ENCODE measurements around the gene CAGE1. TPM values are rescaled to one million over a fixed set of nuclear protein-coding genes. Genes with fewer than 3 reads are reported as not detected.

The CAGE1 gene
- 0.07 and 0.20 TPM in 2 replicates for total RNA-seq

- H3K36me3 Mint-ChIP-seq (ENCODE audit: low read depth): peaks cover 42% of the 10 kb centered on the region
- intact Hi-C loops (cut with micrococcal nuclease): loop anchor here (1.0 to 10.0 kb wide), 7 partner anchors 76 to 713 kb away; partner anchors contain the start of genes BLOC1S5, EEF1E1, SNRNP48 and SSR1
- no peaks in the 10 kb centered on the region for H3K27me3 Mint-ChIP-seq
- DNase-seq (peak; percentile 93), ATAC-seq (ENCODE audit: low read depth) (peak; percentile 87)
- H3K27ac Mint-ChIP-seq: peak within 1 kb of the TSS; percentile 100
- CTCF ChIA-PET: interaction anchor here (1.3 to 5.1 kb wide), 2 partner anchors 83 to 114 kb away, joined by 4 to 39 read pairs; no protein-coding TSS in a partner anchor
- peaks cover 34% of the 10 kb centered on the region for H3K4me1 Mint-ChIP-seq
- no peak for TF ChIP-seq CTCF (IDR thresholded peaks at IDR 0.05)
- POLR2A ChIA-PET: interaction anchor here (0.5 to 3.9 kb wide), 14 partner anchors 26 to 803 kb away, joined by 3 to 75 read pairs (median 4); partner anchors contain the start of genes BLOC1S5, EEF1E1, SNRNP48 and SSR1
- H3K4me3 Mint-ChIP-seq: peak within 1 kb of the TSS; percentile 96
- no peaks in the 10 kb centered on the region for H3K9me3 Mint-ChIP-seq
Observed at GRCh38 chr6:7389451-7390225, at the start of gene CAGE1, which contains the start of gene RIOK1. Gene CAGE1, minus strand, starts transcription at chr6:7389742. Its CDS starts 2,569 bp downstream, at chr6:7387173. Gene RIOK1, plus strand, starts transcription at chr6:7389808. Its CDS starts 195 bp downstream, at chr6:7390003.

GRCh38 chr6:7439228-7439627, 49.7 kb upstream of the CAGE1 start:
- intact Hi-C loops (cut with micrococcal nuclease): no loop called here
- no peak overlapping the region for H3K27ac Mint-ChIP-seq
- peaks cover 1% of the 10 kb centered on the region for H3K27me3 Mint-ChIP-seq
- H3K9me3 Mint-ChIP-seq: peaks cover 11% of the 10 kb centered on the region
- H3K4me1 Mint-ChIP-seq: peaks cover 13% of the 10 kb centered on the region
- no peak for DNase-seq
- peaks cover 2% of the 10 kb centered on the region for H3K36me3 Mint-ChIP-seq (ENCODE audit: low read depth)
- CTCF ChIA-PET: no interaction called here
- no peak overlapping the region for H3K4me3 Mint-ChIP-seq
- no peak for TF ChIP-seq CTCF (IDR thresholded peaks at IDR 0.05)
- POLR2A ChIA-PET: no interaction called here
- ATAC-seq (ENCODE audit: low read depth): peak; percentile 56

GRCh38 chr6:7438011-7438410, 48.5 kb upstream of the CAGE1 start:
- Mint-ChIP-seq H3K36me3 (ENCODE audit: low read depth) (peaks cover 2% of the 10 kb centered on the region), H3K27me3 (peaks cover 1% of the 10 kb centered on the region), H3K4me1 (peaks cover 13% of the 10 kb centered on the region), H3K4me3 (no peak overlapping the region), H3K27ac (no peak overlapping the region), H3K9me3 (peaks cover 11% of the 10 kb centered on the region)
- no peak for ATAC-seq (ENCODE audit: low read depth)
- POLR2A ChIA-PET: no interaction called here
- CTCF ChIA-PET: no interaction called here
- intact Hi-C loops (cut with micrococcal nuclease): no loop called here
- DNase-seq: no peak
- TF ChIP-seq CTCF (IDR thresholded peaks at IDR 0.05): no peak

- POLR2A ChIA-PET: interaction anchor here (0.6 kb wide), 1 partner anchor 846 kb away, joined by 3 read pairs; the partner anchor contains the start of gene LY86
- Mint-ChIP-seq H3K9me3 (peaks cover 8% of the 10 kb centered on the region), H3K4me1 (peaks cover 15% of the 10 kb centered on the region), H3K27ac (no peak overlapping the region), H3K4me3 (no peak overlapping the region), H3K27me3 (peaks cover 4% of the 10 kb centered on the region), H3K36me3 (ENCODE audit: low read depth) (peaks cover 2% of the 10 kb centered on the region)
- DNase-seq: no peak
- no peak for ATAC-seq (ENCODE audit: low read depth)
- TF ChIP-seq CTCF (IDR thresholded peaks at IDR 0.05): no peak
- CTCF ChIA-PET: no interaction called here
- intact Hi-C loops (cut with micrococcal nuclease): no loop called here
Observed at GRCh38 chr6:7434672-7435071, 45.1 kb upstream of the CAGE1 start.

GRCh38 chr6:7433121-7433617, 43.6 kb upstream of the CAGE1 start:
- intact Hi-C loops (cut with micrococcal nuclease): no loop called here
- ChIA-PET POLR2A (no interaction called here), CTCF (interaction anchor here (0.5 to 0.7 kb wide), 2 partner anchors 65 to 117 kb away, joined by 3 read pairs; no protein-coding TSS in a partner anchor)
- no peak overlapping the region for H3K27ac Mint-ChIP-seq
- H3K4me3 Mint-ChIP-seq: no peak overlapping the region
- H3K9me3 Mint-ChIP-seq: peaks cover 8% of the 10 kb centered on the region
- H3K36me3 Mint-ChIP-seq (ENCODE audit: low read depth): peaks cover 2% of the 10 kb centered on the region
- peaks cover 4% of the 10 kb centered on the region for H3K27me3 Mint-ChIP-seq
- peaks cover 5% of the 10 kb centered on the region for H3K4me1 Mint-ChIP-seq
- TF ChIP-seq CTCF (IDR thresholded peaks at IDR 0.05): no peak
- DNase-seq (no peak), ATAC-seq (ENCODE audit: low read depth) (no peak)
